ENCODE measurements around the gene LHX3. TPM values are rescaled to one million over a fixed set of nuclear protein-coding genes. Genes with fewer than 3 reads are reported as not detected.
"Not testable (repeated sequence)": the region's sequence is repeated elsewhere in the genome, so short reads cannot be mapped to it uniquely, and the experiment has no call there.

The LHX3 gene
- total RNA-seq, 1 donor from 2014 or later = not detected

- Mint-ChIP-seq H3K36me3 (ENCODE audit: low read depth) (no peaks in the 10 kb centered on the region), H3K9me3 (no peaks in the 10 kb centered on the region), H3K4me3 (no peak overlapping the region), H3K4me1 (ENCODE audit: low read depth) (no peaks in the 10 kb centered on the region), H3K27ac (no peak overlapping the region), H3K27me3 (ENCODE audit: insufficient read depth) (peaks cover 2% of the 10 kb centered on the region)
- DNase-seq (ENCODE audit: low spot score) = no peak
- intact Hi-C loops (cut with micrococcal nuclease) = no loop called here
These were observed 44.5 kb downstream of the LHX3 start for GRCh38 chr9:136160381-136160841.

DNA sequence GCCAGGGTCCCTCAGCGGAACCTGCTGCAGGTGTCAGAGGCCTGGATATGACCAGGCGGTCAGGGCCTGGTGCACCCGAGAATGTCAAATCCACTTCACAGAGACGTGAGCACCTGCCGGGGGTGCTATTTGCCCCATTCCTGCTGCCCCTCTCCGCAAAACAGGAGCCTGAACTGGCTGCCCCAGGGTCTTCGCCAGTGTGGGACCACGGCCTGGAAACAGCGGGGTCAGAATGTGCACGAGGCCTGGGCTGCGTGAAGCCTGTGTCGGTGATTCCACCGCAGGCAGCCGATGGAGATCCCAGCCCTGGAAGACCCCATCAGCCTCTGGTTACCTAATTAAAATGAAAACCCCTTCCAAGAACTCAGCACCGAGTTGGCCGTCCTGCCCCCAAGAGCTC is 45.1 kb downstream of the LHX3 start:
- no peak overlapping the region for H3K27ac Mint-ChIP-seq
- H3K4me3 Mint-ChIP-seq = no peak overlapping the region
- no peaks in the 10 kb centered on the region for H3K4me1 Mint-ChIP-seq (ENCODE audit: low read depth)
- H3K36me3 Mint-ChIP-seq (ENCODE audit: low read depth) = no peaks in the 10 kb centered on the region
- DNase-seq (ENCODE audit: low spot score) = no peak
- no peaks in the 10 kb centered on the region for H3K9me3 Mint-ChIP-seq
- peaks cover 2% of the 10 kb centered on the region for H3K27me3 Mint-ChIP-seq (ENCODE audit: insufficient read depth)
- intact Hi-C loops (cut with micrococcal nuclease) = no loop called here

- Mint-ChIP-seq H3K27me3 (ENCODE audit: insufficient read depth) (peaks cover 2% of the 10 kb centered on the region), H3K36me3 (ENCODE audit: low read depth) (no peaks in the 10 kb centered on the region), H3K4me3 (no peak overlapping the region), H3K27ac (no peak overlapping the region), H3K4me1 (ENCODE audit: low read depth) (no peaks in the 10 kb centered on the region), H3K9me3 (no peaks in the 10 kb centered on the region)
- intact Hi-C loops (cut with micrococcal nuclease) = no loop called here
- DNase-seq (ENCODE audit: low spot score) = no peak
These were observed 47.3 kb downstream of the LHX3 start for GRCh38 chr9:136157477-136158265.

GRCh38 chr9:136156209-136157120 is 48.5 kb downstream of the LHX3 start:
- intact Hi-C loops (cut with micrococcal nuclease) = no loop called here
- Mint-ChIP-seq H3K27ac (no peak overlapping the region), H3K4me3 (no peak overlapping the region), H3K9me3 (no peaks in the 10 kb centered on the region), H3K4me1 (ENCODE audit: low read depth) (no peaks in the 10 kb centered on the region), H3K36me3 (ENCODE audit: low read depth) (no peaks in the 10 kb centered on the region), H3K27me3 (ENCODE audit: insufficient read depth) (peaks cover 2% of the 10 kb centered on the region)
- no peak for DNase-seq (ENCODE audit: low spot score)

DNA sequence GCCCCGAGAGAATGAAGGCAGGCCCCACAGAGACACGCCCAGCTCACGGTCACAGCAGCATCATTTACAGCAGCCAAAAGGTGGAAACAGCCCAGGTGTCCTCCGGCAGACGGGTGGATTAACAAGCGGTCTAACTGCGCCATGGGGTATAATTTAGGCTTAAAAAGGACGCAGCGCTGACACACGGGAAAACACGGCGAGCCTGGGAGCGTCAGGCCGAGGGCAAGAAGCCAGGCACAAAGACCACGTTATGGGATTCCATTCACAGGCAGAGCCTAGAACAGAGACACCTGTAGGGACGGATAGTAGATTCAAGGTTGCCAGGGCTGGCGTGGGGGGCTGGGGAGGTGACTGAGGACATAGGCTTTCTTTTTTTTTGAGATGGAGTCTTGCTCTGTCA is 49.4 kb downstream of the LHX3 start:
- H3K27ac Mint-ChIP-seq = no peak overlapping the region
- intact Hi-C loops (cut with micrococcal nuclease) = no loop called here
- no peaks in the 10 kb centered on the region for H3K4me1 Mint-ChIP-seq (ENCODE audit: low read depth)
- H3K9me3 Mint-ChIP-seq = no peaks in the 10 kb centered on the region
- no peak overlapping the region for H3K4me3 Mint-ChIP-seq
- H3K27me3 Mint-ChIP-seq (ENCODE audit: insufficient read depth) = peaks cover 2% of the 10 kb centered on the region
- no peaks in the 10 kb centered on the region for H3K36me3 Mint-ChIP-seq (ENCODE audit: low read depth)
- DNase-seq (ENCODE audit: low spot score) = no peak

GRCh38 chr9:136154943-136155342 is 50.0 kb downstream of the LHX3 start:
- Mint-ChIP-seq H3K36me3 (ENCODE audit: low read depth) (no peaks in the 10 kb centered on the region), H3K27ac (no peak overlapping the region), H3K4me3 (no peak overlapping the region), H3K9me3 (no peaks in the 10 kb centered on the region), H3K27me3 (ENCODE audit: insufficient read depth) (peaks cover 2% of the 10 kb centered on the region), H3K4me1 (ENCODE audit: low read depth) (no peaks in the 10 kb centered on the region)
- intact Hi-C loops (cut with micrococcal nuclease) = no loop called here
- DNase-seq (ENCODE audit: low spot score) = no peak

DNA sequence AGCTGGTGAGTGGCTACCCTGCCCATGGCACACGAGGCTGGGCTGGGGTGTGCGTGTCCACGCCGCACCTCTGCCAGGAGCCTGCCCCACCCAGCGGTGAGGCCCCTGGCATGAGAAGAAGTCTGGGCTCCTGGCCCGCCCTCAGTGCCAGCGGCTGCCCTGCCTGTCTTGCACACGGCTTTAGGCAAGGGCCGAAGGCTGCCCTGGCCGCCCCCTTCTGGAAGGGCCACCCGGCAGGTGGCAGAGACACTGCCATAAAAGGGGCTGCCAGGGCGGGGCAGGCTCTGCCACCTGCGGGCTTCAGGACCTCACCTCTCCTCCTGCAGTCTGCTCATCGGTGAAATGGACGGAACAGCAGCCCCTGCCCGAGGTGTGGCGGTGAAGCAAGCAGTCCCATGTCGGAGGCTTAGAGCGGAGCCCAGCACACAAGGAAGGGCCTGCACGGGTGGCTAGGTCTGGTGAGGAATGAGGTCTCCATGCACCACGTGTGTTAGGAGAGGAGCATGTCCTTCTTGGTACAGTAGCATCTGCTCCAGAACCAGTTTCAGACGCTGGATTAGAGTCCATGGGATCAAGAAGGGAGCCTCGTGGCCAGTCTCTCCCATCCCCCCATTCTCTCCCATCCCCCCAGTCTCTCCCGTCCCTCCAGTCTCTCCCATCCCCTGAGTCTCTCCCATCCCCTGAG is 51.4 kb downstream of the LHX3 start:
- intact Hi-C loops (cut with micrococcal nuclease) = no loop called here
- Mint-ChIP-seq H3K27ac (no peak overlapping the region), H3K27me3 (ENCODE audit: insufficient read depth) (peaks cover 2% of the 10 kb centered on the region), H3K4me1 (ENCODE audit: low read depth) (no peaks in the 10 kb centered on the region), H3K36me3 (ENCODE audit: low read depth) (no peaks in the 10 kb centered on the region), H3K9me3 (no peaks in the 10 kb centered on the region), H3K4me3 (no peak overlapping the region)
- DNase-seq (ENCODE audit: low spot score) = no peak

GRCh38 chr9:136152931-136153330 is 52.0 kb downstream of the LHX3 start:
- Mint-ChIP-seq H3K9me3 (no peaks in the 10 kb centered on the region), H3K27ac (no peak overlapping the region), H3K36me3 (ENCODE audit: low read depth) (no peaks in the 10 kb centered on the region), H3K4me3 (no peak overlapping the region), H3K4me1 (ENCODE audit: low read depth) (no peaks in the 10 kb centered on the region), H3K27me3 (ENCODE audit: insufficient read depth) (peaks cover 2% of the 10 kb centered on the region)
- no peak for DNase-seq (ENCODE audit: low spot score)
- intact Hi-C loops (cut with micrococcal nuclease) = no loop called here

DNA sequence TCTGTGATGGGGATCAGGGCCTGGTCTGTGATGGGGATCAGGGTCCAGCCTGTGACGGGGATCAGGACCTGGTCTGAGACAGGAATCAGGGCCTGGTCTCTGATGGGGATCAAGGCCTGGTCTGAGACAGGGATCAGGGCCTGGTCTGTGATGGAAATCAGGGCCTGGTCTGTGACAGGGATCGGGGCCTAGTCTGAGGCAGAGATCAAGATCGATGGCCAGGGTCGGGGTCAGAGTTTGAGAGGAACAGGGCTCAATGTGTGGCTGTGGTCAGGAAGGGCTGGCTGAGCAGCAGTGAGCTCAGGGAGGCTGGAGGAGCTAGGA is 52.4 kb downstream of the LHX3 start:
- no peaks in the 10 kb centered on the region for H3K9me3 Mint-ChIP-seq
- intact Hi-C loops (cut with micrococcal nuclease) = no loop called here
- no peak overlapping the region for H3K4me3 Mint-ChIP-seq
- H3K36me3 Mint-ChIP-seq (ENCODE audit: low read depth) = no peaks in the 10 kb centered on the region
- no peaks in the 10 kb centered on the region for H3K4me1 Mint-ChIP-seq (ENCODE audit: low read depth)
- no peak for DNase-seq (ENCODE audit: low spot score)
- peaks cover 2% of the 10 kb centered on the region for H3K27me3 Mint-ChIP-seq (ENCODE audit: insufficient read depth)
- no peak overlapping the region for H3K27ac Mint-ChIP-seq

GRCh38 chr9:136151848-136152542 is 52.9 kb downstream of the LHX3 start:
- H3K27me3 Mint-ChIP-seq (ENCODE audit: insufficient read depth) = peaks cover 2% of the 10 kb centered on the region
- no peak overlapping the region for H3K4me3 Mint-ChIP-seq
- no peaks in the 10 kb centered on the region for H3K36me3 Mint-ChIP-seq (ENCODE audit: low read depth)
- H3K4me1 Mint-ChIP-seq (ENCODE audit: low read depth) = no peaks in the 10 kb centered on the region
- no peak for DNase-seq (ENCODE audit: low spot score)
- H3K9me3 Mint-ChIP-seq = no peaks in the 10 kb centered on the region
- intact Hi-C loops (cut with micrococcal nuclease) = no loop called here
- no peak overlapping the region for H3K27ac Mint-ChIP-seq

DNA sequence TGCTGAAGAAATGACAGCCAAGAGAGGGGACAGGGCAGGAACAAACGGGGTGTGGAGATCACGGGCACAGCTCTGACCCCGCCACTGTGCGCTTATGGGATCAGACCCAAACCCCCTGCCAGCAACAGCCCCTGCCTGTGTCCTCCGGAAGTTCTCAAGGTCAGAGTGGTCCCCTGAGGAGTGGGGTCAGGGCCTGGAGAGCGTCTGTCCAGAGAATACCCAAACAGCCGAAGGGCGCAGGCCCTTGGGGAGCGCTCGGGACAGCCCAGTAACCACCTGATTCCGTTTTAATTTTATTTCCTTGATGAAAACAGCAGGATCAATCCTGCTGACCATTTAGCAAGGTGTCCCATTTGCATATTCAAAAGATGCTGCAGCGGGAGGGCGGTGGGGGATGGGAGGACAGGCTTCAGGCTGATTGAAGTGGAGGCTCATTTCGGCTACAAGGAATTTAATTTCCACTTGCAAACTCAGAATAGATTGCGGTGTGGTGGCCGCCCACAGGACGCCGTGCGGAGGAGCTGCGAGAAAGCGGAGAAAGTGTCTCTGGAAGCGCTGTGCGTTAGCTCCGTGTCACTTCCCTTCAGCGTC is 53.6 kb downstream of the LHX3 start:
- peaks cover 2% of the 10 kb centered on the region for H3K27me3 Mint-ChIP-seq (ENCODE audit: insufficient read depth)
- no peaks in the 10 kb centered on the region for H3K4me1 Mint-ChIP-seq (ENCODE audit: low read depth)
- no peak for DNase-seq (ENCODE audit: low spot score)
- H3K36me3 Mint-ChIP-seq (ENCODE audit: low read depth) = no peaks in the 10 kb centered on the region
- no peaks in the 10 kb centered on the region for H3K9me3 Mint-ChIP-seq
- intact Hi-C loops (cut with micrococcal nuclease) = no loop called here
- no peak overlapping the region for H3K4me3 Mint-ChIP-seq
- H3K27ac Mint-ChIP-seq = no peak overlapping the region

DNA sequence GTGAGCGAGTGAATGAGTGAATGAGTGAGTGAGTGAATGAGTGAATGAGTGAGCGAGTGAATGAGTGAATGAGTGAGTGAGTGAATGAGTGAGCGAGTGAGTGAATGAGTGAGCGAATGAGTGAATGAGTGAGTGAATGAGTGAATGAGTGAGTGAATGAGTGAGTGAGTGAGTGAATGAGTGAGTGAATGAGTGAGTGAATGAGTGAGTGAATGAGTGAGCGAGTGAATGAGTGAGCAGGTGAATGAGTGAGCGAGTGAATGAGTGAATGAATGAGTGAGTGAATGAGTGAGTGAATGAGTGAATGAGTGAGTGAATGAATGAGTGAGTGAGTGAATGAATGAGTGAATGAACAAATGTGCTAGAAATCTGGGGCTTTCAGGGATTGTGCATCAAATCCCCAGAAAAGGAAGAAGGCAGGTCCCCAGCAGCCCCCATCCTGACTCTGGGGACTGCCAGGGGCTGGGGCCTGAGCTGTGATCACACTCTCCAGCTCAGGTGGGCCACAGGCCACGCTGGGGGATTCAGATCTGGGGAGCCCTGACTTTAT is 54.2 kb downstream of the LHX3 start:
- H3K27ac Mint-ChIP-seq; H3K36me3 Mint-ChIP-seq (ENCODE audit: low read depth); H3K9me3 Mint-ChIP-seq; DNase-seq (ENCODE audit: low spot score); H3K27me3 Mint-ChIP-seq (ENCODE audit: insufficient read depth); H3K4me1 Mint-ChIP-seq (ENCODE audit: low read depth); intact Hi-C loops (cut with micrococcal nuclease); H3K4me3 Mint-ChIP-seq: not testable (repeated sequence)
